Natural killer cell (primary cell): ENCODE measurements around the gene KRTAP5-1. TPM values are rescaled to one million over a fixed set of nuclear protein-coding genes. Genes with fewer than 3 reads are reported as not detected.
A peak's percentile ranks its signal among the peaks of the same experiment; 100 is the strongest.
"Not testable (repeated sequence)": the region's sequence is repeated elsewhere in the genome, so short reads cannot be mapped to it uniquely, and the experiment has no call there.

Experiments used
- ATAC-seq, 3 donors: fragments of 150-1000 bp in 2 of 3; fragments of 200-7000 bp in 1 of 3; cut with Tn5 transposase; 1 replicate in 1 of 3; 2 replicates in 2 of 3; pipeline ENCODE4 v1.10.0; 2021; ENCODE audit warnings: mild to moderate bottlenecking in 2 of 3, moderate library complexity in 2 of 3
- DNase-seq, 2 donors: peaks; one replicate each; pipeline versions ENCODE4 v3.0.0 to v3.0.0-alpha.2; 2013 to 2021; ENCODE audit warnings: mixed read lengths in 1 of 2
- H3K27ac ChIP-seq: one replicate; pipeline ENCODE4 v1.5.1; 2013; ENCODE audit warnings: mild to moderate bottlenecking, low read length
- H3K27me3 ChIP-seq: one replicate; pipeline ENCODE4 v1.6.1; 2013; ENCODE audit warnings: low read length; ENCODE audit not compliant: control insufficient read depth, insufficient read depth
- H3K36me3 ChIP-seq: one replicate; pipeline ENCODE4 v1.6.1; 2013; ENCODE audit warnings: low read length; ENCODE audit not compliant: control insufficient read depth, insufficient read depth
- H3K4me1 ChIP-seq: one replicate; pipeline ENCODE4 v1.6.1; 2013; ENCODE audit warnings: low read length; ENCODE audit not compliant: control insufficient read depth, insufficient read depth
- H3K4me3 ChIP-seq: one replicate; pipeline ENCODE4 v1.5.1; 2013; ENCODE audit warnings: low read length
- H3K9me3 ChIP-seq: one replicate; pipeline ENCODE4 v1.6.1; 2013; ENCODE audit warnings: low read length; ENCODE audit not compliant: control insufficient read depth, insufficient read depth
- H3K27ac Mint-ChIP-seq, 2 donors: one replicate each; pipeline ENCODE4 v1.8.0; 2022; ENCODE audit warnings: mild to moderate bottlenecking in 2 of 2, mixed read lengths in 2 of 2, moderate library complexity in 1 of 2
- H3K27me3 Mint-ChIP-seq, 2 donors: one replicate each; pipeline ENCODE4 v1.8.0; 2022; ENCODE audit warnings: low read depth in 2 of 2, mixed read lengths in 2 of 2
- H3K36me3 Mint-ChIP-seq: one replicate; pipeline ENCODE4 v1.8.0; 2022; ENCODE audit warnings: mixed read lengths
- H3K4me1 Mint-ChIP-seq, 2 donors: one replicate each; pipeline ENCODE4 v1.8.0; 2022; ENCODE audit warnings: mixed read lengths in 2 of 2
- H3K4me3 Mint-ChIP-seq: one replicate; pipeline ENCODE4 v1.8.0; 2022; ENCODE audit warnings: mild to moderate bottlenecking, moderate library complexity, mixed read lengths
- H3K9me3 Mint-ChIP-seq, 2 donors: one replicate each; pipeline ENCODE4 v1.8.0; 2022; ENCODE audit warnings: mixed read lengths in 2 of 2
- CTCF ChIP-seq: fragments of 200-600 bp; IDR thresholded peaks from one replicate; pipeline ENCODE4 v1.8.0; 2022; ENCODE audit warnings: antibody characterized with exemption
- WGBS: methylation state at CpG from one replicate; pipeline ENCODE4 v1.1.7; 2013; ENCODE audit warnings: missing lambda C conversion rate; ENCODE audit not compliant: insufficient coverage; 5-methylcytosine and 5-hydroxymethylcytosine counted together
- intact Hi-C: fragments of 100-400 bp; cut with micrococcal nuclease; formaldehyde crosslinking; loops from one replicate; pipeline ENCODE4 v1.14.2; 2022
- total RNA-seq, 4 donors: library from RNA; stranded (reverse); fragments of 120-200 nt in 1 of 4; gene quantifications; one replicate each; pipeline versions ENCODE4 v1.2.3 to v1.2.4, GENCODE V29; 2013 to 2022

KRTAP5-1 gene
- total RNA-seq, 3 donors from 2014 or later (not counting 1 experiment from before 2014, with no cell fraction given) = not detected

- intact Hi-C loops = no loop called here
- no peaks in the 10 kb centered on the region for H3K9me3 ChIP-seq
- H3K36me3 ChIP-seq = no peaks in the 10 kb centered on the region
- Mint-ChIP-seq H3K27ac (peak overlapping the region in 1 of 2 donors; percentile 85), H3K36me3 (no peaks in the 10 kb centered on the region), H3K27me3 (peaks cover under 1 to 11% of the 10 kb centered on the region in 2 donors), H3K4me3 (peak overlapping the region; percentile 31), H3K9me3 (no peaks in the 10 kb centered on the region), H3K4me1 (peaks cover 13% of the 10 kb centered on the region in 2 donors)
- TF ChIP-seq CTCF = no peak
- ATAC-seq (no peak), DNase-seq (no peak)
- peaks cover 29% of the 10 kb centered on the region for H3K4me1 ChIP-seq
- no peak overlapping the region for H3K4me3 ChIP-seq
- WGBS = 93% methylated on average over 6 of the region's 6 CpGs
- H3K27ac ChIP-seq = no peak overlapping the region
- H3K27me3 ChIP-seq = no peaks in the 10 kb centered on the region
Measured at GRCh38 chr11:1589996-1590395, 4.9 kb upstream of the KRTAP5-1 start.

- H3K4me1 ChIP-seq = peaks cover 35% of the 10 kb centered on the region
- H3K27me3 ChIP-seq, H3K36me3 ChIP-seq, H3K4me3 ChIP-seq, intact Hi-C loops, H3K27me3 Mint-ChIP-seq, H3K36me3 Mint-ChIP-seq, H3K9me3 ChIP-seq, H3K9me3 Mint-ChIP-seq: not testable (repeated sequence)
- Mint-ChIP-seq H3K27ac (peak overlapping the region; percentile 85 to 90), H3K4me3 (peak overlapping the region; percentile 86), H3K4me1 (peaks cover 13% of the 10 kb centered on the region in 2 donors)
- 11% methylated on average over 6 of the region's 10 CpGs for WGBS
- DNase-seq (peak in 1 of 2 donors; percentile 69), ATAC-seq (peak; percentile 44 to 65 (median 55))
- H3K27ac ChIP-seq = peak overlapping the region; percentile 61
Measured at GRCh38 chr11:1589191-1589963, 4.3 kb upstream of the KRTAP5-1 start.

GRCh38 chr11:1586699-1587098 is 1.6 kb upstream of the KRTAP5-1 start:
- Mint-ChIP-seq H3K9me3 (no peaks in the 10 kb centered on the region), H3K4me1 (peaks cover 13% of the 10 kb centered on the region in 2 donors), H3K4me3 (no peak overlapping the region), H3K27ac (peak overlapping the region in 1 of 2 donors; percentile 26), H3K36me3 (no peaks in the 10 kb centered on the region), H3K27me3 (peaks cover 6 to 13% of the 10 kb centered on the region in 2 donors)
- Histone ChIP-seq H3K27me3 (no peaks in the 10 kb centered on the region), H3K9me3 (no peaks in the 10 kb centered on the region), H3K4me1 (peaks cover 40% of the 10 kb centered on the region), H3K27ac (no peak overlapping the region), H3K36me3 (no peaks in the 10 kb centered on the region), H3K4me3 (no peak overlapping the region)
- WGBS = 58% methylated on average over 2 of the region's 2 CpGs
- ATAC-seq (no peak), DNase-seq (no peak)
- no peak for TF ChIP-seq CTCF
- intact Hi-C loops = no loop called here

- H3K4me3 Mint-ChIP-seq, intact Hi-C loops, H3K9me3 Mint-ChIP-seq, H3K36me3 ChIP-seq, H3K9me3 ChIP-seq, DNase-seq, H3K27ac Mint-ChIP-seq, H3K4me3 ChIP-seq, H3K27me3 ChIP-seq, H3K4me1 Mint-ChIP-seq, H3K36me3 Mint-ChIP-seq, H3K27ac ChIP-seq, ATAC-seq: not testable (repeated sequence)
- peaks cover 19% of the 10 kb centered on the region for H3K4me1 ChIP-seq
- H3K27me3 Mint-ChIP-seq = peaks cover 6 to 13% of the 10 kb centered on the region in 2 donors
- WGBS = 100% methylated on average over 1 of the region's 2 CpGs
Measured at GRCh38 chr11:1582909-1583308, 2.2 kb downstream of the KRTAP5-1 start.
